ENCODE results near the gene TRPC1.
"Not testable (repeated sequence)": the region's sequence is repeated elsewhere in the genome, so short reads cannot be mapped to it uniquely, and the experiment has no call there.

Gene TRPC1

GRCh38 chr3:142723968-142724681, at the start of gene TRPC1:
TRPC1 (plus strand) TSS chr3:142724034; CDS start chr3:142724560, 526 bp downstream.
- DNase-seq, result peak; percentile 60

- DNase-seq, result no peak
Measured at GRCh38 chr3:142676151-142676550, 47.7 kb upstream of the TRPC1 start.

DNA sequence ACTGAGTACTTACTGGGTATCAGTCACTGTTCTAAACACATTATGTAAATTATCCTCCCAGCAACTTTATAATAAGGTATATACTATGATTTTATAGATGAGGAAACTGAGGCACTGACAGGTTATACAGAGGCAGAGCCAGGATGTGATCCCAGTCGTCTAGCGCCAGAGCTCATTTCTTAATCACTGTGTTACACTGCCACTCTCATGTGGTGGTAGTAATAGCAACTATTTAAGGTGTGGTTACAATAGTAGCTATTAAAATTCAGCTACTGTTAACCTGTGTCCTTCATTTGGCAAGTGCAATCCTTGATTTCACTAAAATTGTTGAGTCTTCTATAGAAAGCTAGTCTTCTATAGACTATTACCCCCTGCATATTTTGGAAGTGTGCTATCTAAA, 43.1 kb upstream of the TRPC1 start:
- no peak for DNase-seq

DNA sequence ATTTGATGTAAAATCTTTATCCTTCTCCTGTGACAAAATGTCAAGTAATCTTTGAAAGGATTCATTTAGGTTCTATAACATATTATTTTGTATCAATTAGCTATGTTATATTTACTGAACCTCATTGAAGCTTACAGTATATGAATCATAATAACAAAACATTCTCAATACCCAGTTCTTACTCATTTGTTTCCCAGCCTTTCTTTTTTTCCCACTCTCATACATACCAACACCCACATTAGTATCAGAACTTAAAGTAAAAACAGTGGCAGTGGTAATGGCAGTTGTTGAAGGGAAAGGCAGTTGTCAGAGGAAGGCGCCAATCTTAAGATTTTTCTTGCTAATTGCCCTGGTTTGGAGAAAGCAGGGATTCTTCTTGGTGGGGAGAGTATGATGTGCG, 33.2 kb upstream of the TRPC1 start:
- DNase-seq, result no peak

DNA sequence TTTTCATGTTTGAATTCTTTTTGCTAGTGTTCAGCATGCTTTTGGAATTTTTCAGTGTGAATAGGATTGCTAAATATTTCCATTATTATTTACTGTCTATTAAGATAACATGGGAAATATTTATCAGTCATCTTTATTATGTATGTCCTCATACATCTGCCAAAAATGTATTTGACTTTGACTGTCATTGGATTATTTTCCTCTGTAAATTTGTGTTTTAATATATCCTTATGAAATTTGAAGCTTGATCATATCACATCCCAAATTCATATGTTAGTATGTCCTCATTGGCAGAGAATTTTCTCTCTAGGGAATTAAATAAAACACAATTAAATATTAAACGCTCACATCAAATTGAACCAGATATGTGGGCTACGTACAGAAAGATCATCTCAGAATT, 32.3 kb upstream of the TRPC1 start:
- no peak for DNase-seq

DNA sequence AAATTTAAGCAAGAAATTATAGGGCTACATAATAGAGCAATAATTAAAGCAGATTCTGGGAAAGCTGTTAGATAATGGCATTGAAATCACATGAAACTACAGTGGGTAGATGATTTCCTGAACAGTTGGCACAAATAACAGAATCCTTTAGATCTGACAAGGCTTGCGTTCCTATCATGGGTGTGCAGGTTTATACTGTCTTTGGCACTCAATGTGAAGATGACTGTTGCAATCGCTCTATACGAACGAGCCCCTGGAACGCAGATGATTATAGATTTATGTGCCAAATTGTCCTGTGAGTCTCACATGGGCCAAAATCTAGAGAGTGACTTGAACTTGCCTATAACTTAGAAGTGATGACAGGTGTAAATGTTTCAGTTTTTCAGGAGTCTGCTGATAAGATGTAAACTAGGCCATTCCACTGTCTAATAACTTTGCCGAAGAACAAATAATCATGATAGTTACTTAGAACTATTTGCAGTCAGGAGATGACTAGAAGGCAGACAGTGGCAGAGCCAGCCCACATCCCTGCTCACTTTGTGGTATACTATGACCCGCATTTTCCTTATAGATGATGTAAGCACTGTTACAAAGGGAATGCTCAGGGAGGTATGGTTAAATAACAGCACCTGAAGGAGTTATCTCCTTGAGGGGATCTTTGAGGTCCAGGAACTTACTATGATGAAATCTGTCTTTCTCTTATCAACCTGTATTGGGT, 30.5 kb upstream of the TRPC1 start:
- no peak for DNase-seq

DNA sequence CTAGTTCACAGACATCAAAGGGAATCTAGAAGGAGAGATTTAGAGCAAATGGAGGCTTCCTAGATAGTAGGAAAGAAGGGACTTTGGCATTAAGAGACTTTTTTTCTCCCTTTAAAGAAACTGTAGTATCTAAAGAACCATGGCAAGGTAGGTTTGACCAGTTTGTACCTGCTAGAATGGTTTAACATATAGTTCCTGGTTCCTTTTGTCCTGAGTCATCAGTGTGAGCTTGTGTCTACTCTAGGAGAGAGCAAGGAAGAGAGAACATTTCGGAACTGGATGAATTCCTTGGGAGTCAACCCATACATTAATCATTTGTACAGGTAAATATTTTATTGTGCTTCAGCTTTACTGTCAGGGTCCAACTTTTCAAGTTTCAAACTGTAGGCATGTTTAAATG, 29.6 kb upstream of the TRPC1 start:
- no peak for DNase-seq

DNA sequence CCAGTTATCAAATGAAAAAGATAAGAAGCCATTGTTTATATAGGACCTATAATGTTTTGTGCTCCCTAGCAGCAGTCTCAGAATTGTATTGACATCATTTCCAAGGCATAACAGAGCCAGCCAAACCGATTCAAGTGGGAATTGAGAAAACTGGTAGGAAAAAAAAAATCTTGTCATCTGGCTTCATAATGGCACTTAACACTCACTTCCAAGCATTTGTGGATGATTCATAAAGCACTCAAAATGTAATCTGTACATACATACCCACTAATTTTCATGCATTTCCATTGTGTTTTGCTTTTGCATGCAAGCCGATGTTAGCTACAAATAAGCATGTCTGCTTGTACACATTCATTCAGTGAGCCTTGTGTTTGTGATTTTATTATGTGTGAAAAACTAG, 18.6 kb upstream of the TRPC1 start:
- no peak for DNase-seq

- no peak for DNase-seq
Measured at GRCh38 chr3:142706321-142707127, 17.3 kb upstream of the TRPC1 start.

- no peak for DNase-seq
Measured at GRCh38 chr3:142709207-142709606, 14.6 kb upstream of the TRPC1 start.

- not testable (repeated sequence) for DNase-seq
Measured at GRCh38 chr3:142714882-142715281, 9.0 kb upstream of the TRPC1 start.

- DNase-seq, result no peak
Measured at GRCh38 chr3:142716102-142716501, 7.7 kb upstream of the TRPC1 start.

GRCh38 chr3:142723665-142723967, 218 bp upstream of the TRPC1 start:
- no peak for DNase-seq

DNA sequence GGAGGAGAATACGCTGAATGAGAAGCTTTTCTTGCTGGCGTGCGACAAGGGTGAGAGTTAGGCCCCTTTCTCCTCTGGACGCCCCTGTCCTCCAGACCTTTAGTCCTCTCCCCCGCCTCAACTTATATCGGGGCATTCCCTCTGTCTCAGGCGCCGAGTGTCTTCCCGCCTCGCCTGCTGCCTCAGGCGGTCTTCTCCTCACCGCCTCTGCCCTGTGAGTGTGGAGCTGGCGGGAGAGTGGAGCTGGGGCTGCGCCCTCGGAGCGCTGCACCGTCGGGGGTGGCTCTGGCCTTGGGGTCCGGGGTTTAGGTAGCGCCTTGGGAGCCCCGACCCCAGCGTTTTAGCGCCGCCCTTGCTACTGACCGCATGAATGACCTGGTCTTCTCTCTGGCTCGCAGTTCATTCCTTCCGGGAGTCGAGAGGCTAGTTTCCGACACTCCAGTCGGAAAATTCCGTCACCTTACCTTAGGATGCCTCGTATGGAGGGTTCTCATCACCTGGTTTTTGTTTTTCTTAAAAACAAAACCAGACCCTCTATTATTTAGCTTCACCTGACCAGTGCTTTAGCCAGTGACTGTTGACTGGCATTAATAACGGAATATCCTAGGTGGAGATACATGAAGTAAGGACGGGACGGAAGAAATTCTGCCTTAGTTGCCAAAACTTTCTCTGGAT, 985 bp downstream of the TRPC1 start:
- peak; percentile 29 for DNase-seq

GRCh38 chr3:142725357-142725739, 1.5 kb downstream of the TRPC1 start:
- DNase-seq, result no peak

DNA sequence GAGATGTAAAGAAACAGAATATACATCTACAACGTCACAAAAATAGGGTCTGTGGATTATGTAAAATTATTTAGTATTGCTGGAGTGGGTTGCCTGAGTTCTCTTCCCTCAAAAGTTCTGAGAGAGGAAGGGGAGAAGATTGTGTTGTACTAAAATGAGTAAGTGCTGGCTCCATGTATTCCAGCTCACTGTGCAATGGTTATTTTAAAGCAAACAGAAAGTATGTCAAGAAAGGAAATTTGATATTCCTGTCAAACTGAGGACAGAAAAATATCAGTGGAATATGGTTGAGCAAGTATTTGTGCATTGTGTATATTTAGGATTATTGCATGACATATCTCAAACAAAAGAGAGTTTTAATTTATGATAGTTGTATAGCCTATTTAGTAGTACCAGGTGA, 2.2 kb downstream of the TRPC1 start:
- DNase-seq, result no peak

- no peak for DNase-seq
Measured at GRCh38 chr3:142732066-142732465, 8.2 kb downstream of the TRPC1 start.

DNA sequence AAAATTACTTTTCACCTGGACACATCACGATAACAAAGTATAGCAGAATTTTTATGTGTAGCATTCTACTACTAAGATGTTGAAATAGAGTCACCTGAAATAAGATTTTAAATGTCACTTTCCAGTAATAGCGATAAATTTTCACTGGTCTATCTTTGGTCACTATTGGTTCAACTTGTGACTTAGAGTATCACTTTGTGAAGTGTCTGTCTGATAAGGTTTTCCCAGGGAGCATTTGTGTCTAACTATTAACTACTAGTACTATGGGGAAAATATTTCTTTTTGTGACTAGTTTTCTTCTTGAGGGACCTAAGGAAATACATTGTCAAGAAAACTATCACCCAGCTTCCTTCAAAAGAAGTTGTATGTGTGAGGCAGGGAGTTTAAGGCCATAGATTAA, 11.0 kb downstream of the TRPC1 start:
- DNase-seq, result no peak

DNA sequence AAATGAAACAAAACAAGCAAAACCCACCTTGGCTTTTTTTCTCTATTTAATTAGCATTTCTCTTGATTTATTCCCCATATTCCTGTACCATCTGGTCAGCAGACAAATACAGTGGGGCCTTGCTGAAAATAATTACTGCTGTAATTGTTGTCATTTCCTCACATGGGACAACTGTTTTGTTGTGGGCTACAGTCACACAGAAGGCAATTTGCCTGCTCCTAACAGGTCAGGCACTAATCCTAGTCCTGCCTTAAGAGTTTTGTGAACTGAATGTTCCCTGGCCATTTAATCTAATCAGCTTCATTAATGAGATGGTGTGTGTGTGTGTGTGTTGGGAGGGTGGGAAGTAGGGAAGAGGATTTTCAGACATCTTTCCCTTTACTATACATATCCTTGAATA, 11.6 kb downstream of the TRPC1 start:
- DNase-seq, result no peak

DNA sequence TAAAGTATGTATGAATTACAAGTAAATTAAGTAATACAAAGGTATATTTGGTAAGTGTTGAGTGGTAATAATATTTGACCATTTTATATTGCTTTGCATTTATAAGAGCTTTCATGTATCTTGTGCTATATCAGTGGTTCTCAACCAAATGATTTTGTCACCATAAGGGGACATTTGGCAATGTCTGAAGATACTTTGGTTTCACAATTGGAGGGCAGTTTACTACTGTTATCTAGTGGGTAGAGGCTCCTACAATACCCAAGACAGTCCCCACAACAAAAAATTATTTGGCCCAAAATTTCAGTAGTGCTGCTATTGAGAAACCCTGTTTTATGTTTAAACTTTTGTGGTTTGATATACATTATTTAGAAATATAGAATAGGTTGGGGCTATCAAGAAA, 14.6 kb downstream of the TRPC1 start:
- DNase-seq, result no peak

GRCh38 chr3:142746646-142747045, 22.8 kb downstream of the TRPC1 start:
- no peak for DNase-seq

DNA sequence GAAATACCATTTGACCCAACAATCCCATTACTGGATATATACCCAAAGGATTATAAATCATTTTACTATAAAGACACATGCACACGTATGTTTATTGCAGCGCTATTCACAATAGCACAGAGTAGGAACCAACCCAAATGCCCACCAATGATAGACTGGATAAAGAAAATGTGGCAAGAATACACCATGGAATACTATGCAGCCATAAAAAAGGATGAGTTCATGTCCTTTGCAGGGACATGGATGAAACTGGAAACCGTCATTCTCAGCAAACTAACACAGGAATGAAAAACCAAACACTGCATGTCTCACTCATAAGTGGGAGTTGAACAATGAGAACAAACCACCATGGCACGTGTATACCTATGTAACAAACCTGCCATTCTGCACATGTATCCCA, 26.7 kb downstream of the TRPC1 start:
- not testable (repeated sequence) for DNase-seq

DNA sequence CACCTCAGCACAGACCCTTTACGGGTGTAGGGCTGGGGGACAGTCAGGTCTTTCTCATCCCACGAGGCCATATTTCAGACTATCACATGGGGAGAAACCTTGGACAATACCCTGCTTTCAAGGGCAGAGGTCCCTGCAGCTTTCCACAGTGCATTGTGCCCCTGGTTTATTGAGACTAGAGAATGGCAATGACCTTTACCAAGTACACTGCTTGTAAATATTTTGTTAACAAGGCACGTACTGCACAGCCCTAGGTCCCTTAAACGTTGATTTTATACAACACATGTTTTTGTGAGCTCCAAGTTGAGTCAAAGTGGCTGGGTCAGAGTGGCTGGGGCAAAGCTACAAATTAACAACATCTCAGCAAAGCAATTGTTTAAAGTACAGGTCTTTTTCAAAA, 28.8 kb downstream of the TRPC1 start:
- DNase-seq, result not testable (repeated sequence)

Measured in T1000 (cell line).